ENCODE measurements around the gene CAPZB.
"Not testable (repeated sequence)": the region's sequence is repeated elsewhere in the genome, so short reads cannot be mapped to it uniquely, and the experiment has no call there.

The CAPZB gene

GRCh38 chr1:19504796-19505692, 19.7 kb upstream of the CAPZB start:
- TF ChIP-seq CTCF (IDR thresholded peaks at IDR 0.05; ENCODE audit: low read depth, low read length), result no peak
- no peaks in the 10 kb centered on the region for H3K36me3 ChIP-seq
- no peaks in the 10 kb centered on the region for H3K9me3 ChIP-seq
- no peaks in the 10 kb centered on the region for H3K27me3 ChIP-seq
- DNase-seq, result no peak
- no peak overlapping the region for H3K4me3 ChIP-seq (ENCODE audit: low read depth, low read length)
- no peaks in the 10 kb centered on the region for H3K4me1 ChIP-seq

DNA sequence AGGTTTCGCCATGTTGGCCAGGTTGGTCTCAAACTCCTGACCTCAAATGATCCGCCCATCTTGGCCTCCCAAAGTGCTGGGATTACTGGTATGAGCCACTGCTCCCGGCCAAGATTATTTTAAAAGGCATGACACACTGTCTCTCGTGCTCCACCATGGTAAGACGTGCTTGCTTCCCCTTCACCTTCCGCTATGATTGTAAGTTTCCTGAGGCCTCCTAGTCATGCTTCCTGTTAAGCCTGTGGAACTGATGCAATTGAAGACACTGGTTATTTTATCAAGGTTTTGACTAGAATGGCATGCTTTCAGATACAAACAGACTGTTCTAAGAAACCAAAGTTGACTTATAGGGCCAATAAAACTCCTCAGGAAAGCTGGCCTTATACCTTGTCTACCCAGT, 16.9 kb upstream of the CAPZB start:
- H3K4me1 ChIP-seq; H3K27me3 ChIP-seq; H3K9me3 ChIP-seq; DNase-seq; H3K4me3 ChIP-seq (ENCODE audit: low read depth, low read length); H3K36me3 ChIP-seq: not testable (repeated sequence)

- H3K4me3 ChIP-seq (ENCODE audit: low read depth, low read length); H3K9me3 ChIP-seq; H3K4me1 ChIP-seq; H3K36me3 ChIP-seq; DNase-seq; H3K27me3 ChIP-seq: not testable (repeated sequence)
Observed at GRCh38 chr1:19499887-19500286, 14.5 kb upstream of the CAPZB start.

GRCh38 chr1:19497443-19497842, 12.1 kb upstream of the CAPZB start:
- not testable (repeated sequence) for H3K36me3 ChIP-seq; H3K4me1 ChIP-seq; H3K27me3 ChIP-seq; DNase-seq; H3K9me3 ChIP-seq; H3K4me3 ChIP-seq (ENCODE audit: low read depth, low read length)

DNA sequence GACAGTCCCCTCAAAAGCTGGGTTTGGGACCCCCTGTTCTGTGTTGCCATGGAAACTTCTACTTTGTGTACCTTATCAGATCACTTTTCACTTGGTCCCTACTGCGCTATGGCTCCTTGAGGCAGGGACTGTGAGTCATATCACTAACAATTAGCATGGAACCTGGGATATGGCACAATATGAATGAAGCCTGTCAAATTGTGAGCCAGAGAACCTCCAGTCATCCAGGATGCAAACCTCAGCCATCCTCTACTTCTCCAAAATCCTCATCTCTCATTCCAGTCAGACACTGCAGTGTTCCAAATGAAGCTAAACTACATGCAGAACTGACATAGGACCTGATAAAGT, 11.2 kb upstream of the CAPZB start:
- no peaks in the 10 kb centered on the region for H3K27me3 ChIP-seq
- DNase-seq, result no peak
- H3K36me3 ChIP-seq, result no peaks in the 10 kb centered on the region
- TF ChIP-seq CTCF (IDR thresholded peaks at IDR 0.05; ENCODE audit: low read depth, low read length), result no peak
- no peaks in the 10 kb centered on the region for H3K4me1 ChIP-seq
- no peak overlapping the region for H3K4me3 ChIP-seq (ENCODE audit: low read depth, low read length)
- H3K9me3 ChIP-seq, result no peaks in the 10 kb centered on the region

GRCh38 chr1:19495799-19496526, 10.6 kb upstream of the CAPZB start:
- no peaks in the 10 kb centered on the region for H3K9me3 ChIP-seq
- no peak for DNase-seq
- H3K27me3 ChIP-seq, result no peaks in the 10 kb centered on the region
- no peak overlapping the region for H3K4me3 ChIP-seq (ENCODE audit: low read depth, low read length)
- no peak for TF ChIP-seq CTCF (IDR thresholded peaks at IDR 0.05; ENCODE audit: low read depth, low read length)
- H3K4me1 ChIP-seq, result no peaks in the 10 kb centered on the region
- H3K36me3 ChIP-seq, result no peaks in the 10 kb centered on the region

- Histone ChIP-seq H3K4me1 (no peaks in the 10 kb centered on the region), H3K27me3 (no peaks in the 10 kb centered on the region), H3K36me3 (no peaks in the 10 kb centered on the region), H3K9me3 (no peaks in the 10 kb centered on the region), H3K4me3 (ENCODE audit: low read depth, low read length) (no peak overlapping the region)
- no peak for DNase-seq
- TF ChIP-seq CTCF (IDR thresholded peaks at IDR 0.05; ENCODE audit: low read depth, low read length), result no peak
Observed at GRCh38 chr1:19495000-19495656, 9.8 kb upstream of the CAPZB start.

All from BE2C (cell line).